Kidney (tissue), 14 donors: ENCODE measurements around the gene SLC38A8. TPM values are rescaled to one million over a fixed set of nuclear protein-coding genes. Genes with fewer than 3 reads are reported as not detected.

Source experiments
- DNase-seq, 5 donors: peaks; one replicate each; pipeline ENCODE4 v3.0.0-alpha.2; 2013 to 2020
- FAIRE-seq: peaks from 2 replicates; lab custom pipeline; 2012; peaks lifted over from hg19 to GRCh38; lab: Jason Lieb, UNC
- H3K27ac ChIP-seq, 2 donors: one replicate each; pipeline ENCODE4 v1.7.0; 2013; ENCODE audit warnings: low read depth in 2 of 2, low read length in 2 of 2, inconsistent platforms in 1 of 2
- H3K27me3 ChIP-seq: one replicate; pipeline ENCODE4 v1.7.1; 2013; ENCODE audit warnings: low read length, inconsistent platforms; ENCODE audit not compliant: control insufficient read depth, insufficient read depth
- H3K36me3 ChIP-seq, 3 donors: one replicate each; pipeline versions ENCODE4 v1.7.0 to v1.7.1; 2013; ENCODE audit warnings: low read length in 3 of 3, control low read depth in 1 of 3, inconsistent platforms in 1 of 3; ENCODE audit not compliant: insufficient read depth in 3 of 3, control insufficient read depth in 2 of 3
- H3K4me1 ChIP-seq, 3 donors: one replicate each; pipeline versions ENCODE4 v1.7.0 to v1.7.1; 2013; ENCODE audit warnings: low read length in 3 of 3, inconsistent platforms in 1 of 3, low read depth in 1 of 3; ENCODE audit not compliant: control insufficient read depth in 2 of 3, insufficient read depth in 2 of 3
- H3K4me3 ChIP-seq, 3 donors: one replicate each; pipeline versions ENCODE4 v1.7.0 to v1.8.1; 2013; ENCODE audit warnings: low read length in 3 of 3, control low read depth in 1 of 3, inconsistent platforms in 1 of 3
- H3K9ac ChIP-seq, 3 donors: one replicate each; pipeline versions ENCODE4 v1.7.0 to v1.7.1; 2013; ENCODE audit warnings: low read length in 3 of 3, control low read depth in 1 of 3, inconsistent platforms in 1 of 3
- H3K9me3 ChIP-seq, 3 donors: one replicate each; pipeline versions ENCODE4 v1.7.0 to v1.7.1; 2013; ENCODE audit warnings: low read length in 3 of 3, control low read depth in 1 of 3, inconsistent platforms in 1 of 3; ENCODE audit not compliant: control insufficient read depth in 2 of 3, insufficient read depth in 1 of 3
- CTCF ChIP-seq: IDR thresholded peaks from 3 replicates; pipeline ENCODE4 v1.5.1; 2012; ENCODE audit warnings: mild to moderate bottlenecking, moderate library complexity, borderline replicate concordance; ENCODE audit not compliant: insufficient read depth; ENCODE audit errors: extremely low read depth
- intact Hi-C: fragments of 100-400 bp; cut with DNase I; formaldehyde crosslinking; loops from one replicate; pipeline ENCODE4 v1.11.1; 2022
- polyA plus RNA-seq: library from polyadenylated mRNA; stranded (reverse); fragments of 350-450 nt; fragmentation: Illumina TruSeq; extraction: RNeasy Lipid Tissue Mini Kit (QIAGEN cat#74804); gene quantifications from one replicate; pipeline ENCODE4 v1.2.3, GENCODE V29; 2014; ENCODE audit warnings: low read depth, low replicate concordance; ENCODE audit not compliant: insufficient read depth
- total RNA-seq: library from RNA; stranded (reverse); fragmentation: NEBNext Ultra II Directional; extraction: Animal tissue kit (Norgen Biotek cat#: 25700); gene quantifications from one replicate; pipeline ENCODE4 v1.2.1, GENCODE V29; 2021
- donor health status: control.
- donor health status: control.
- donor health status: control.
- donor health status: control.
- donor health status: control.
- donor health status: DM: yes; HTN: yes; CAD: no.
- donor health status: Normal renal cell carcinoma (clear cell type).

Gene SLC38A8
- total and polyA plus RNA-seq, 2 donors from 2014 or later = 0.30 TPM; not detected in 1

- Histone ChIP-seq H3K4me3 (no peak overlapping the region), H3K36me3 (peaks cover 0 to 70% (median 47%) of the 10 kb centered on the region in 3 donors), H3K9ac (no peak overlapping the region), H3K4me1 (no peaks in the 10 kb centered on the region), H3K9me3 (no peaks in the 10 kb centered on the region), H3K27me3 (no peaks in the 10 kb centered on the region), H3K27ac (no peak overlapping the region)
- no peak for TF ChIP-seq CTCF
- DNase-seq (peak in 1 of 5 donors; percentile 57), FAIRE-seq (no peak)
- intact Hi-C loops = loop anchor here (10.0 kb wide), 1 partner anchor 91 kb away; the partner anchor contains the start of gene NECAB2
Measured at GRCh38 chr16:84055801-84056634, 13.4 kb upstream of the SLC38A8 start.

DNA sequence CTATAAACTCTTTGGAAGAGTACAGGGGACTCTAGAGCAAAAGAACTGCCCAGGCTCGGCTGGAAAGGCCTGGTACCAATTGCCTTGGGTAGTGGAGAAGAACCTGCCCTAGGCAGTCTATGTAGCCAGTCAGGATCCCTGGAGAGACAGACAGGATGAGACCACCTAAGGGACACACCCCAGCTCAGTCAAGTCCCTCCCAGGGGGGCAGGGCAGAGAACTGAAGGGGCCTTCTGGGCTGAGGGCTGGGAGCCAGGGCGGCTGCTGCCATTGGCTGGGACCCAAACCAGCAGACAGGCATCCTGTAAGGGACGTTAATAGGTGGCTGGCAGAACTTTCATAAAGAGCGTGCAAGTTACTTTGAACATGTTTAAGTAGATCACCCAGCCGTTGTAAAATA lies 12.8 kb upstream of the SLC38A8 start:
- no peaks in the 10 kb centered on the region for H3K27me3 ChIP-seq
- DNase-seq (no peak), FAIRE-seq (no peak)
- no peak for TF ChIP-seq CTCF
- H3K9ac ChIP-seq = no peak overlapping the region
- H3K36me3 ChIP-seq = peaks cover 0 to 64% (median 48%) of the 10 kb centered on the region in 3 donors
- intact Hi-C loops = loop anchor here (10.0 kb wide), 1 partner anchor 91 kb away; the partner anchor contains the start of gene NECAB2
- H3K9me3 ChIP-seq = no peaks in the 10 kb centered on the region
- no peak overlapping the region for H3K4me3 ChIP-seq
- no peak overlapping the region for H3K27ac ChIP-seq
- no peaks in the 10 kb centered on the region for H3K4me1 ChIP-seq

GRCh38 chr16:84054916-84055315 lies 12.3 kb upstream of the SLC38A8 start:
- no peak for TF ChIP-seq CTCF
- Histone ChIP-seq H3K9me3 (no peaks in the 10 kb centered on the region), H3K4me3 (no peak overlapping the region), H3K4me1 (no peaks in the 10 kb centered on the region), H3K9ac (no peak overlapping the region), H3K27me3 (no peaks in the 10 kb centered on the region), H3K36me3 (peaks cover 0 to 60% (median 45%) of the 10 kb centered on the region in 3 donors), H3K27ac (no peak overlapping the region)
- FAIRE-seq = no peak
- DNase-seq = peak in 1 of 5 donors; percentile 45
- intact Hi-C loops = loop anchor here (10.0 kb wide), 1 partner anchor 90 kb away; the partner anchor contains the start of gene NECAB2
